NT2/D1 (cell line): Measurements from ENCODE around the gene FOXC2.

Source experiments
- DNase-seq: peaks from one replicate; pipeline ENCODE4 v3.0.0-alpha.2; 2011; ENCODE audit warnings: low read depth, low spot score
- H3K27me3 ChIP-seq: 2 replicates; pipeline ENCODE4 v1.6.0; 2011; ENCODE audit warnings: mild to moderate bottlenecking; ENCODE audit not compliant: insufficient read length, insufficient read depth
- H3K36me3 ChIP-seq: 2 replicates; pipeline ENCODE4 v1.6.1; 2011; ENCODE audit warnings: mild to moderate bottlenecking, low read length, mixed read lengths; ENCODE audit not compliant: insufficient read depth, insufficient read length
- H3K4me1 ChIP-seq: 2 replicates; pipeline ENCODE4 v1.5.1; 2011; ENCODE audit not compliant: insufficient read depth, insufficient read length
- H3K4me3 ChIP-seq: 2 replicates; pipeline ENCODE4 v1.5.1; 2011; ENCODE audit warnings: low read depth; ENCODE audit not compliant: insufficient read length
- H3K9ac ChIP-seq: 2 replicates; pipeline ENCODE4 v1.6.0; 2011; ENCODE audit warnings: low read depth; ENCODE audit not compliant: insufficient read length
- H3K9me3 ChIP-seq: 2 replicates; pipeline ENCODE4 v1.5.1; 2011; ENCODE audit warnings: mild to moderate bottlenecking, low read length; ENCODE audit not compliant: insufficient read depth
- SUZ12 ChIP-seq: IDR thresholded peaks from 2 replicates; pipeline ENCODE4 v1.6.1; 2011; ENCODE audit not compliant: insufficient read length, insufficient read depth; ENCODE audit errors: extremely low read depth
- YY1 ChIP-seq: IDR thresholded peaks from 2 replicates; pipeline ENCODE4 v1.6.1; 2011; ENCODE audit not compliant: insufficient read length, insufficient read depth
- ZNF274 ChIP-seq: IDR thresholded peaks from 2 replicates; pipeline ENCODE4 v1.6.1; 2011; ENCODE audit warnings: mild to moderate bottlenecking, low read depth, low read length

Gene FOXC2

DNA sequence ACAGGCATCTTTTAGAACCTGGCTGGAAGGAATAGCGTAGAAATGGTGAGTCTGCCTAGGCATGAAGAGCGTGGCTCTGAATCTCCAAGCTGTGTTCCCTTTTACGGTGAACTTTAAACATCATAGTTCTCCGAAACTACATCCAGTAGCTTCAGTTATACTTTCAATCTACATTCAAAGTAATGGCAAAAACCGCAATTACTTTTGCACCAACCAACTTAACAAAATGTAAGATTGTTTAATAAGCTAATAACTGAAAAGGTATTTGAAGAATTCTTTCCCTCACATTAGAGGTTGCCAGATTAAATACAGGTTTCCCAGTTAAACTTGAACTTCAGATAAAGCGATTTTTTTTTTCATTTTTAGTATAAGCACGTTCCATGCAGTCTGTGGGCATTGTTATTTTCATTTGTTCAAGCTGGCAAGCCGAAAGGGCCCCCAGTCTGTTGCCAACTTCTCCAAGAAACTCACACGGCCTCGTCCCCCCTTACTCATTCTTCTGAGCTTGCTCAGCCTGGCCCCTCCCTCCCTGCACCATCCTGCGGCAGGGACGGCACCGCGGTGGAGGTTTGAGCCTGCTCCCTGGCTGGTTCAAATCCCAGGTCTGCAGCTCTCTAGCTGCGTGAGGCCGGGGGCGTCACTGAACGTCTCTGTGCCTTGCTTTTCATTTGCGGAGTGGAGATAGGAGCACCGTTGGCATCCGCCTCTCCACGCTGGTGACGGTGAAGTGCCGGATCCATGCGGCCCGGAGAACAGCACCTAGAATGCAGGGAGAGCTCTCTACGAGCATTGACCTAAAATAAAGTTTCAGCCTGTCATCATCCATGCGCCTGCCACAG is 8.1 kb upstream of the FOXC2 start:
- peaks cover 5% of the 10 kb centered on the region for H3K4me1 ChIP-seq
- H3K4me3 ChIP-seq = no peak overlapping the region
- H3K9ac ChIP-seq = peak overlapping the region; percentile 37
- no peak for DNase-seq
- peaks cover 7% of the 10 kb centered on the region for H3K27me3 ChIP-seq
- 0 out of 2 replicates have a peak, but pooled peaks cover 5% of the 10 kb centered on the region for H3K9me3 ChIP-seq
- TF ChIP-seq YY1 = no peak
- no peak for TF ChIP-seq SUZ12
- no peak for TF ChIP-seq ZNF274
- H3K36me3 ChIP-seq = peaks cover 4% of the 10 kb centered on the region

DNA sequence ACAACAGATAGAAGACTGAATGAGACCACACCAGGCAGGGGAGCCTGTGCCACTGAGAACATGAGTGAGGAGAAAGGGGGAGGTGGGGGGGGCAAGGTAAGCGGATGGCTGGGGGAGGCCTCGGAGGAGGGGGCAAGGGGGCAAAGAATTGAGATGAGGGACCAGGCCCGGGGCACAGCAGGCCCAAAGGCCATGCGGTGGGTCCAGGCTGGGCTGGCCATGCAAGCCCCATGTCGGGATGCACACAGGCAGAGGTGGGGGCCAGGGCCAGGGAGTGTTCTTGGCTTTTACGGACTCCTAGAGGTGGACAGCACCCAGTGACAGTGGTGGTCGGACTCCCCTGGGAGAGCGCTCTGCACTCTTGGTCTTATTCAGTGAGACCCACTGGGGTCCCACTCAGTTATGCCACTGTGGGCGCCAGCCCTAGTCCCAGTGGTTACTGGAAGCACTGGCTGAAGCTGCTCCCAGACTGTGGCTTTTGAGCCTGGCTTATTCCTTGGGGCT is 6.8 kb upstream of the FOXC2 start:
- DNase-seq = no peak

DNA sequence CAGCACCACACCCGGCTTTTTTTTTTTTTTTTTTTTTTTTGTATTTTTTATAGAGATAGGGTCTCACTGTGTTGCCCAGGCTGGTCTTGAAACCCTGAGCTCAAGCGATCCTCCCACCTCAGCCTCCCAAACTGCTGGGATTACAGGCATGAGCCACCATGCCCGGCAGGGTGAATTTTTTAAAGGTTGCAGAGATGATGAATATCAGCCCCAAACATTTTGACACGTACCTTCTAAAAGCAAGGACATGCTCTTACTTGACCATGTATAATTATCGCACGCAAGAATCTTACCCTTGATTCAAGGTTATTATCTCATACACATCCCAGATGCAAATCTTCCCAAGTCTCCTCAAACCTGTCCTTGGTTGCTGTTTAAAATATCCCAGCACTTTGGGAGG is 4.3 kb upstream of the FOXC2 start:
- no peak overlapping the region for H3K4me3 ChIP-seq
- TF ChIP-seq ZNF274 = no peak
- no peak for TF ChIP-seq SUZ12
- no peak for TF ChIP-seq YY1
- H3K36me3 ChIP-seq = no peaks in the 10 kb centered on the region
- no peaks in the 10 kb centered on the region for H3K9me3 ChIP-seq
- peaks cover 12% of the 10 kb centered on the region for H3K4me1 ChIP-seq
- no peak overlapping the region for H3K9ac ChIP-seq
- DNase-seq = no peak
- peaks cover 37% of the 10 kb centered on the region for H3K27me3 ChIP-seq

More for the DNA sequence above, 6.8 kb upstream of the FOXC2 start:
- Histone ChIP-seq H3K36me3 (no peaks in the 10 kb centered on the region), H3K27me3 (peaks cover 18% of the 10 kb centered on the region), H3K4me1 (peaks cover 5% of the 10 kb centered on the region), H3K4me3 (no peak overlapping the region), H3K9me3 (no peaks in the 10 kb centered on the region), H3K9ac (no peak overlapping the region)
- TF ChIP-seq YY1 (no peak), SUZ12 (no peak), ZNF274 (no peak)

DNA sequence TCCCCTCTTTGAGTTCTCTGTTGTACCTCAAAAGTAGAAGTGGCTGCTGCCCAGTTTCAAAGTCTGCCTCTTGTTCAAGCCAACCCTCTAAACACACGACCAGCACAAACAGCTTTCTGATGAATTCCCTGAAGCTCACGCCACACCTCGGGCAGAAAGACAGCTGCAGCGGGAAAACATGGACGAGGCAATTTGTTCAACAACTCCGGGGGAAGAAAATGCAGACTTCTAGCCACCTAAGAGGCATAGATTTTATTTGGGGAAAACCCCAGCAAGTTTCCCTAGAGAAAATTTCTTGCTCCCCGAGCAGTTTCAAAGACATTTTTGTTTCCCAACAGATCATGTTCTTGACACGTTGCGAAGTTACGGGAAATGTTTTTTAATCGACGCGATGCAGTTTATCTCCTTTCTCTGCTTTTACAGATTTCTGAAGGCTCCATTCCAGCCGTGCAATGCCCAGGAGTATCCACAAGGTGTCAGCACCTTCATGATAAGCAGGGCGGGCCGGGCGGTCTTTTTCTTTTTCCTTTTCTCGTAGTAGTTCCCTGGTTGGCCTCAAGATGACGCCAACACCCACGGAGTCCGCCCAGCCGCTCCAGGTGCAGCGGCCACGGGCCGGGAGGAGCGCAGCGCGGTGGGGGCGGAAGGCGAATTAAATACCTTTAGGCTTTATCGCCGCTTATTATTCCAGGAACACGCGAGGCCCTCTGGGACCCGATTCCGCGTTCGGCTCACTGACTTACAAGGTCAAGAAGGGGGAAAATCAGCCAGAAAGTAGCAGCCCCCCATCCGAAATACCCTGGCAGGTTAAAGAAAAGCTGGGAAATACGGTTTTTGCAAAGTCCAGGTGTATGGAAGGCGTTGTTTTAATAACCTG is 2.9 kb upstream of the FOXC2 start:
- DNase-seq = peak; percentile 80
- Histone ChIP-seq H3K4me1 (peaks cover 15% of the 10 kb centered on the region), H3K27me3 (peaks cover 51% of the 10 kb centered on the region), H3K9ac (peak overlapping the region; percentile 57), H3K4me3 (no peak overlapping the region), H3K9me3 (no peaks in the 10 kb centered on the region), H3K36me3 (no peaks in the 10 kb centered on the region)
- TF ChIP-seq YY1 = no peak
- peak; percentile 67 for TF ChIP-seq SUZ12
- TF ChIP-seq ZNF274 = no peak

DNA sequence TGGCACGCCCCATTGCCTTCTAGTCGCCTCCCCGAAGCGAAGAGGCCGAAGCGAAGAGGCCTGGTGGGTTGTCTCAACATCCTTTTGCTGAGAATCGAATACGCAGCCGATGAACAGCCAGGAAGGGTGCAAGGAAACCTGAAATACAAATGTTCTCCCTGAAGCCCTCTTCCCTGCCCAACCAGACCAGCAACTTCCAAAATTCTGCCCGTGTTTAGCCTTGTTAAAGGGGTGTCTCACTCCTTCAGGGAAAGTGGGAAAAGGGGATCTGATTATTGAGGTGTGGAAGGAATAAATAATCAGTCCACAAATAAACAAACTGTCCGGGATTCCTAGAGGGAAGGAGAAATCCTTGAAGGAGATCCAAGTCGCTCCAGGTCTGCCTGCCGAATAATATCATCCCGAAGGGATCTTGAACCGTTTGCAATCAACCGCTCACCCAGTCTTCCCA is 1.4 kb upstream of the FOXC2 start:
- peak overlapping the region; percentile 25 for H3K4me3 ChIP-seq
- H3K36me3 ChIP-seq = no peaks in the 10 kb centered on the region
- TF ChIP-seq ZNF274 (no peak), SUZ12 (no peak), YY1 (no peak)
- no peaks in the 10 kb centered on the region for H3K9me3 ChIP-seq
- H3K27me3 ChIP-seq = peaks cover 66% of the 10 kb centered on the region
- H3K9ac ChIP-seq = no peak overlapping the region
- H3K4me1 ChIP-seq = peaks cover 12% of the 10 kb centered on the region
- no peak for DNase-seq

DNA sequence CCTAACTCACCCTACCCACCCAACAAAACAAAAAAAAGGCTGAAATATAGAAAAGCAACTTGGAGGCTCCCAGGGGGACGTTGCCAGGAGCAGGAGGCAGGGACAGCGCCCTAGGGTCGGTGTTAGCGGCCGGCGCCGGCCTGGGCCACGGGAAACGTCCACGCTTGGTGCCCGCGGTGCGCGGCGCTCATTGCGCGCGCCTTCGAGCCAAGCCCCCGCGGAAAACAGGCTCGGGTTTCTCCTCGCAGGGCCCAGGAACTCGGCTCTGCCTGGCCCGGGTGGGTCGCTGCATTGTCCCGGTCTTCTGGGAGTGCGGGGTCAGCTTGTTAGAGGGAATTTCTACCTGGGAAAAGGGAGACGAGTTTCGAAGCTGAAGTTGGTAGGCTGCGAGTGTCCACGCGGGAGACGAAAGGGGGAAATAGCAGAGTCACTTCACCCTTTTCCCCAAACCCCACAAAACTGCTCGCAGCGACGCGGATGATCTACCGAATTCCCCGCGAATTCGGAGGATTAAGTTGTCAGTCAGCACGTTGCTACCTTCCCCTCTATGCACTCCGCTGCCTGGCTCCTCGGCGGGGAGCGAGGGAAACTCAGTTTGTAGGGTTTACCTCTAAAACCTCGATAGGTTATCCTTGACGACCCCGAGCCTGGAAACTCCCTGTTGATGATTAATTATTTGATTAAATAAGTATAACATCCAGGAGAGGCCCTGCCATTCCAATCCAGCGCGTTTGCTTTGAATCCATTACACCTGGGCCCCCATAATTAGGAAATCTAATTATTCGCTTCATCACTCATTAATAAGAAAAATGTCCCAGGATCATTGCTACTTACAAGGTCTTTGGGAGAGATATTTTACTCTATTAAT is 751 bp upstream of the FOXC2 start:
- Histone ChIP-seq H3K36me3 (no peaks in the 10 kb centered on the region), H3K27me3 (peaks cover 73% of the 10 kb centered on the region), H3K4me3 (peak overlapping the region; percentile 25), H3K9ac (peak overlapping the region; percentile 45), H3K4me1 (peaks cover 12% of the 10 kb centered on the region), H3K9me3 (no peaks in the 10 kb centered on the region)
- peak; percentile 90 for TF ChIP-seq SUZ12
- TF ChIP-seq YY1 = no peak
- TF ChIP-seq ZNF274 = no peak
- DNase-seq = no peak
